HCT116 (cell line): ENCODE data around the gene TNFRSF25. TPM values are rescaled to one million over a fixed set of nuclear protein-coding genes. Genes with fewer than 3 reads are reported as not detected.

Experiments
- ATAC-seq: fragments of 200-7000 bp; cut with Tn5 transposase; 2 replicates; pipeline ENCODE4 v1.9.1; 2020; ENCODE audit warnings: mild to moderate bottlenecking, moderate library complexity
- BruUV-seq: library from RNA; stranded (reverse); fragments of 400-500 nt; replicated peaks from 2 replicates; lab custom pipeline; 2021; lab: Mats Ljungman, UMichigan
- CTCF ChIA-PET: fragments of 300-600 bp; sonication (Branson Sonifier 250); formaldehyde crosslinking; loops from one replicate; lab custom pipeline; 2021; ENCODE audit warnings: antibody characterized with exemption; lab: Charles Lee
- POLR2A ChIA-PET: fragments of 300-600, 350-600 bp; sonication (Branson Sonifier 250); formaldehyde crosslinking; loops from one replicate; lab custom pipeline; 2021; ENCODE audit warnings: antibody characterized with exemption; lab: Charles Lee
- RAD21 ChIA-PET, 2 experiments: fragments of 300-600 bp; sonication (Branson Sonifier 250); formaldehyde crosslinking; loops; one replicate each; lab custom pipeline; 2023; ENCODE audit warnings: low total read pairs in 2 of 2; ENCODE audit not compliant: uncharacterized antibody in 2 of 2, unreplicated experiment in 2 of 2, low non-redundant PET in 1 of 2; lab: Charles Lee
- DNase-seq: peaks from one replicate; pipeline ENCODE4 v3.0.0-alpha.2; 2010; ENCODE audit warnings: low read depth, low spot score
- H2AFZ ChIP-seq: fragments of 200-600 bp; shearing (Covaris generic), sonication (generic); 2 replicates; pipeline ENCODE4 v1.6.1; 2017; ENCODE audit warnings: low read depth, mixed run types, mixed read lengths, antibody characterized with exemption, low read length; ENCODE audit not compliant: poor library complexity, severe bottlenecking
- H3K27ac ChIP-seq: 2 replicates; pipeline ENCODE4 v1.5.1; 2012; ENCODE audit warnings: low read depth, low read length
- H3K27me3 ChIP-seq: fragments of 200-600 bp; sonication (generic); 2 replicates; pipeline ENCODE4 v1.6.1; 2016; ENCODE audit warnings: mixed run types, low read length, mixed read lengths; ENCODE audit not compliant: insufficient read depth
- H3K36me3 ChIP-seq, 2 experiments: fragments of 200-500 bp in 1 of 2; fragments of 200-600 bp in 1 of 2; sonication (Bioruptor generic) in 1 of 2; sonication (generic) in 1 of 2; 2 replicates each; pipeline versions ENCODE4 v1.5.1 to v1.6.1; 2014 to 2016; ENCODE audit warnings: low read length in 2 of 2, inconsistent platforms in 1 of 2, mixed read lengths in 1 of 2, mixed run types in 1 of 2; ENCODE audit not compliant: insufficient read depth in 2 of 2, control insufficient read depth in 1 of 2
- H3K4me1 ChIP-seq, 2 experiments: fragments of 200-600 bp in 1 of 2; sonication (generic) in 1 of 2; 2 replicates each; pipeline versions ENCODE4 v1.5.1 to v1.6.1; 2012 to 2017; ENCODE audit warnings: low read length in 2 of 2, inconsistent platforms in 1 of 2, mild to moderate bottlenecking in 1 of 2, mixed read lengths in 1 of 2, mixed run types in 1 of 2, moderate library complexity in 1 of 2; ENCODE audit not compliant: insufficient read depth in 2 of 2, control insufficient read depth in 1 of 2
- H3K4me2 ChIP-seq: fragments of 200-600 bp; sonication (generic); 2 replicates; pipeline ENCODE4 v1.6.1; 2017; ENCODE audit warnings: mixed run types, low read length, mixed read lengths
- H3K4me3 ChIP-seq, 2 experiments: fragments of 200-600 bp in 1 of 2; sonication (generic) in 1 of 2; replicated peaks in 1 of 2; 2 replicates each; pipeline ENCODE4 v1.5.1; 2011 to 2016; ENCODE audit warnings: low read length in 2 of 2, control low read depth in 1 of 2, low read depth in 1 of 2, mild to moderate bottlenecking in 1 of 2, mixed read lengths in 1 of 2, mixed run types in 1 of 2
- H3K79me2 ChIP-seq: fragments of 200-600 bp; sonication (generic); 2 replicates; pipeline ENCODE4 v1.6.1; 2017; ENCODE audit warnings: mild to moderate bottlenecking, mixed run types, low read length, moderate library complexity, mixed read lengths; ENCODE audit not compliant: insufficient read depth
- H3K9ac ChIP-seq: fragments of 200-600 bp; sonication (generic); 2 replicates; pipeline ENCODE4 v1.6.1; 2016; ENCODE audit warnings: low read length, mixed read lengths
- H3K9me2 ChIP-seq: fragments of 200-600 bp; sonication (generic), shearing (Covaris generic); 2 replicates; pipeline ENCODE4 v1.6.1; 2017; ENCODE audit warnings: mixed run types, mild to moderate bottlenecking, moderate library complexity; ENCODE audit not compliant: insufficient read depth
- H3K9me3 ChIP-seq, 2 experiments: fragments of 200-500 bp in 1 of 2; fragments of 200-600 bp in 1 of 2; sonication (Bioruptor generic) in 1 of 2; sonication (generic) in 1 of 2; 2 replicates each; pipeline ENCODE4 v1.6.1; 2014 to 2017; ENCODE audit warnings: low read length in 2 of 2, mixed read lengths in 2 of 2, inconsistent platforms in 1 of 2, low read depth in 1 of 2, mild to moderate bottlenecking in 1 of 2, mixed run types in 1 of 2, moderate library complexity in 1 of 2; ENCODE audit not compliant: control insufficient read depth in 1 of 2, insufficient read depth in 1 of 2
- H4K20me1 ChIP-seq: fragments of 200-600 bp; sonication (generic), shearing (Covaris generic); 2 replicates; pipeline ENCODE4 v1.6.1; 2017; ENCODE audit warnings: mixed run types, mild to moderate bottlenecking, moderate library complexity; ENCODE audit not compliant: insufficient read depth
- ATF3 ChIP-seq: IDR thresholded peaks from 2 replicates; pipeline ENCODE4 v1.6.1; 2012
- CBX3 ChIP-seq: IDR thresholded peaks from 2 replicates; pipeline ENCODE4 v1.6.1; 2012; ENCODE audit warnings: low read depth
- CEBPB ChIP-seq: IDR thresholded peaks from 2 replicates; pipeline ENCODE4 v1.6.1; 2012; ENCODE audit warnings: low read depth
- EGR1 ChIP-seq: IDR thresholded peaks from 2 replicates; pipeline ENCODE4 v1.6.1; 2012; ENCODE audit warnings: low read depth
- ELF1 ChIP-seq: IDR thresholded peaks from 2 replicates; pipeline ENCODE4 v1.6.1; 2012; ENCODE audit warnings: low read depth, borderline replicate concordance
- EZH2 ChIP-seq: fragments of 200-600 bp; sonication (generic); IDR thresholded peaks from 2 replicates; pipeline ENCODE4 v1.6.1; 2017; ENCODE audit warnings: antibody characterized with exemption, mixed run types
- FOSL1 ChIP-seq: IDR thresholded peaks from 2 replicates; pipeline ENCODE4 v1.6.1; 2012; ENCODE audit warnings: low read depth
- POLR2A ChIP-seq: IDR thresholded peaks from 2 replicates; pipeline ENCODE4 v1.7.0; 2011; ENCODE audit warnings: borderline replicate concordance; ENCODE audit not compliant: insufficient read depth, insufficient read length; ENCODE audit errors: extremely low read depth
- RAD21 ChIP-seq: IDR thresholded peaks from 2 replicates; pipeline ENCODE4 v1.6.1; 2012; ENCODE audit warnings: low read depth, mild to moderate bottlenecking
- SP1 ChIP-seq: IDR thresholded peaks from 2 replicates; pipeline ENCODE4 v1.6.1; 2012; ENCODE audit warnings: low read depth
- SRF ChIP-seq: IDR thresholded peaks from 2 replicates; pipeline ENCODE4 v1.6.1; 2012; ENCODE audit warnings: low read depth
- ZBTB33 ChIP-seq: IDR thresholded peaks from 2 replicates; pipeline ENCODE4 v1.6.1; 2011; ENCODE audit warnings: mild to moderate bottlenecking, low read length, moderate library complexity; ENCODE audit not compliant: insufficient replicate concordance; ENCODE audit errors: extremely low read depth
- ZNF274 ChIP-seq: fragments of 200-500 bp; sonication (Bioruptor generic); IDR thresholded peaks from 2 replicates; pipeline ENCODE4 v1.6.1; 2014; ENCODE audit warnings: mild to moderate bottlenecking, low read depth, low read length, inconsistent platforms
- intact Hi-C: fragments of 100-400 bp; cut with micrococcal nuclease; formaldehyde crosslinking; loops from 2 replicates; pipeline ENCODE4 v1.10.0; 2022
- total RNA-seq: library from RNA; stranded (reverse); gene quantifications from one replicate; pipeline ENCODE4 v1.2.1, GENCODE V29; 2021; ENCODE audit not compliant: unreplicated experiment

The TNFRSF25 gene
- total RNA-seq, 1 experiment from 2014 or later, result 27.5 TPM

GRCh38 chr1:6473156-6473555 lies 7.2 kb upstream of the TNFRSF25 start:
- TF ChIP-seq EZH2 (no peak), SP1 (no peak), RAD21 (no peak), ZBTB33 (no peak), CBX3 (no peak), EGR1 (no peak), CEBPB (no peak), POLR2A (no peak), ELF1 (no peak), SRF (no peak), ATF3 (no peak), FOSL1 (no peak), ZNF274 (no peak)
- ATAC-seq (no peak), DNase-seq (no peak)
- H3K79me2 ChIP-seq, result no peaks in the 10 kb centered on the region
- no peaks in the 10 kb centered on the region for H4K20me1 ChIP-seq
- H3K4me3 ChIP-seq, result no peak overlapping the region
- H3K4me1 ChIP-seq, result peaks cover 31 to 47% of the 10 kb centered on the region in 2 experiments
- H3K27me3 ChIP-seq, result no peaks in the 10 kb centered on the region
- RAD21 ChIA-PET, result no interaction called here
- no peak overlapping the region for H2AFZ ChIP-seq
- POLR2A ChIA-PET, result no interaction called here
- H3K36me3 ChIP-seq, result peaks cover 6 to 10% of the 10 kb centered on the region in 2 experiments; a peak in 2 of 4 replicates
- H3K9ac ChIP-seq, result no peak overlapping the region
- no peak overlapping the region for H3K27ac ChIP-seq
- no peaks in the 10 kb centered on the region for H3K9me2 ChIP-seq
- CTCF ChIA-PET, result interaction anchor here (1.1 to 2.2 kb wide), 5 partner anchors 25 to 160 kb away, joined by 3 to 11 read pairs (median 5); partner anchors contain the start of gene HES2
- no peaks in the 10 kb centered on the region for H3K9me3 ChIP-seq
- intact Hi-C loops, result no loop called here
- no peak overlapping the region for H3K4me2 ChIP-seq
- BruUV-seq, result no TSS peak
